HepG2 (cell line): ENCODE measurements around the gene ZNF444.

Experiments used
- CHD4 ChIP-seq: fragments of 200-600 bp; sonication (generic); IDR thresholded peaks from 2 replicates; pipeline ENCODE4 v1.7.0; 2017; ENCODE audit warnings: mild to moderate bottlenecking, low read length, borderline replicate concordance
- YY1 ChIP-seq: IDR thresholded peaks from 2 replicates; pipeline ENCODE4 v1.6.1; 2011; ENCODE audit warnings: low read length, low read depth, moderate library complexity, mild to moderate bottlenecking; ENCODE audit not compliant: insufficient read depth, insufficient replicate concordance
- TF ChIP-seq, protein P1 (sequence below): sonication (generic); formaldehyde crosslinking; IDR thresholded peaks from 2 replicates; pipeline ENCODE4 v1.4.0; 2020; ENCODE audit warnings: low read depth, missing genetic modification reagents

DNA sequence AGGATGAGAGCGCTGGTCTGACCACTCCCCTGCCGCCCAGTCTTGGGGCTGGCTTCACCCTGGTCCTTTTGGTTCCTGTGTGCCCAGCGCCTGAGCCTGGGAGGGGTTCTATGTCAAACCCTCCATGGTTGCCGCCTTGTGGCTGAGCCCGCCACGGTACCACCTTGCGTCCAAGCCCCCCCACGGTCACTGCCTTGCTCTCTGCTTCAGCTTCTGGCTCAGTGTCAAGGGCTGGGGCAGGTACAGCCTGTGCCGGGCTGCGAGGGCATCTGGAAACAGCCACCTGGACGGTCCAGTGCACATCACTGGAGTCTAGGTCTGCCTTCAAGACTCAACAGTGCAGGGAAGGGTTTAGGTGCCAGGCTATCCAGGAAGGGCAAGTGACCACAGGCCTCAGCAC lies 20.4 kb downstream of the ZNF444 start:
- TF ChIP-seq, protein P1, sequence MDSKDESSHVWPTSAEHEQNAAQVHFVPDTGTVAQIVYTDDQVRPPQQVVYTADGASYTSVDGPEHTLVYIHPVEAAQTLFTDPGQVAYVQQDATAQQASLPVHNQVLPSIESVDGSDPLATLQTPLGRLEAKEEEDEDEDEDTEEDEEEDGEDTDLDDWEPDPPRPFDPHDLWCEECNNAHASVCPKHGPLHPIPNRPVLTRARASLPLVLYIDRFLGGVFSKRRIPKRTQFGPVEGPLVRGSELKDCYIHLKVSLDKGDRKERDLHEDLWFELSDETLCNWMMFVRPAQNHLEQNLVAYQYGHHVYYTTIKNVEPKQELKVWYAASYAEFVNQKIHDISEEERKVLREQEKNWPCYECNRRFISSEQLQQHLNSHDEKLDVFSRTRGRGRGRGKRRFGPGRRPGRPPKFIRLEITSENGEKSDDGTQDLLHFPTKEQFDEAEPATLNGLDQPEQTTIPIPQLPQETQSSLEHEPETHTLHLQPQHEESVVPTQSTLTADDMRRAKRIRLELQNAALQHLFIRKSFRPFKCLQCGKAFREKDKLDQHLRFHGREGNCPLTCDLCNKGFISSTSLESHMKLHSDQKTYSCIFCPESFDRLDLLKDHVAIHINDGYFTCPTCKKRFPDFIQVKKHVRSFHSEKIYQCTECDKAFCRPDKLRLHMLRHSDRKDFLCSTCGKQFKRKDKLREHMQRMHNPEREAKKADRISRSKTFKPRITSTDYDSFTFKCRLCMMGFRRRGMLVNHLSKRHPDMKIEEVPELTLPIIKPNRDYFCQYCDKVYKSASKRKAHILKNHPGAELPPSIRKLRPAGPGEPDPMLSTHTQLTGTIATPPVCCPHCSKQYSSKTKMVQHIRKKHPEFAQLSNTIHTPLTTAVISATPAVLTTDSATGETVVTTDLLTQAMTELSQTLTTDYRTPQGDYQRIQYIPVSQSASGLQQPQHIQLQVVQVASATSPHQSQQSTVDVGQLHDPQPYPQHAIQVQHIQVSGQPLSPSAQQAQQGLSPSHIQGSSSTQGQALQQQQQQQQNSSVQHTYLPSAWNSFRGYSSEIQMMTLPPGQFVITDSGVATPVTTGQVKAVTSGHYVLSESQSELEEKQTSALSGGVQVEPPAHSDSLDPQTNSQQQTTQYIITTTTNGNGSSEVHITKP, result no peak
- TF ChIP-seq YY1 (no peak), CHD4 (no peak)
